ENCODE measurements around the gene STAT3.

The STAT3 gene

DNA sequence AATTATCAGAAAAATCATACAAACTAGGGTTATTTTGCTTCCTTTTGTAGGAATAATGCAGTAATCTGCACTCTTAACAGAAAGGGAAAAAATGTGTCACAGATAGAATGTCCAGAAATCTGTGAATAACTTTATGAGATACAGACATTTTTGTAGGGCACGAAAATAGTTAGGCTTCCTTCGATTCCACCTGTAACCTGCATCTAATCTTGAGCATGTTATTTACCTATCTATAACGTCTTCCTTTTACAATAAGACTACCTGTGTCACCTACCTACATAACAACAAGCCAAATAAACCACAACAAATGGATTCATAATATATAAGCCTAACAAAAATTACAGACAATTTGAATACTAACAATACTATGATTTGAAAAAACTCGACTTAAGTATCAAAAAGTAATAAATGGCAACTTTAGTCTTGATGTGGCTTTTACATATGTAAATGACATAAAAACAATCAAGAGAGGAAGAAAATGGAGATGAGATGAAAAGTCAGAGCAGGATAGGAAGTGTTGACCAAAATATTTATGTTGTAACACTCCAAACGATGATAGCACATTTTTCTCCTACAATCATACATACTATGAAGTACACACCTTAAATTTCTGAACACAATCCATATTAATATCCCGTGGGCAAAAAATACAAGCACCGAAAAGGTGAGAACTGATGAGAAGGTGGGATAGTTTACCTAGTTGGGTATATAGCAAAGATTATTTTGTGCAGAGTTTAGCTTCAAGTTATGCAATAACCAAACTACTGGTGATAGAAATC is 114.6 kb downstream of the STAT3 start:
- ChIA-PET CTCF (interaction anchor here (0.5 to 1.1 kb wide), 4 partner anchors 8 to 1599 kb away, joined by 3 to 4 read pairs (median 4); no protein-coding TSS in a partner anchor), POLR2A (ENCODE audit: low non-redundant PET) (no interaction called here)
- DNase-seq (ENCODE audit: low spot score), result no peak
- TF ChIP-seq, protein P1, sequence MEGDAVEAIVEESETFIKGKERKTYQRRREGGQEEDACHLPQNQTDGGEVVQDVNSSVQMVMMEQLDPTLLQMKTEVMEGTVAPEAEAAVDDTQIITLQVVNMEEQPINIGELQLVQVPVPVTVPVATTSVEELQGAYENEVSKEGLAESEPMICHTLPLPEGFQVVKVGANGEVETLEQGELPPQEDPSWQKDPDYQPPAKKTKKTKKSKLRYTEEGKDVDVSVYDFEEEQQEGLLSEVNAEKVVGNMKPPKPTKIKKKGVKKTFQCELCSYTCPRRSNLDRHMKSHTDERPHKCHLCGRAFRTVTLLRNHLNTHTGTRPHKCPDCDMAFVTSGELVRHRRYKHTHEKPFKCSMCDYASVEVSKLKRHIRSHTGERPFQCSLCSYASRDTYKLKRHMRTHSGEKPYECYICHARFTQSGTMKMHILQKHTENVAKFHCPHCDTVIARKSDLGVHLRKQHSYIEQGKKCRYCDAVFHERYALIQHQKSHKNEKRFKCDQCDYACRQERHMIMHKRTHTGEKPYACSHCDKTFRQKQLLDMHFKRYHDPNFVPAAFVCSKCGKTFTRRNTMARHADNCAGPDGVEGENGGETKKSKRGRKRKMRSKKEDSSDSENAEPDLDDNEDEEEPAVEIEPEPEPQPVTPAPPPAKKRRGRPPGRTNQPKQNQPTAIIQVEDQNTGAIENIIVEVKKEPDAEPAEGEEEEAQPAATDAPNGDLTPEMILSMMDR (conservative IDR thresholded peaks at IDR 0.05; ENCODE audit: low read depth), result no peak
- no peak overlapping the region for H3K27ac ChIP-seq

DNA sequence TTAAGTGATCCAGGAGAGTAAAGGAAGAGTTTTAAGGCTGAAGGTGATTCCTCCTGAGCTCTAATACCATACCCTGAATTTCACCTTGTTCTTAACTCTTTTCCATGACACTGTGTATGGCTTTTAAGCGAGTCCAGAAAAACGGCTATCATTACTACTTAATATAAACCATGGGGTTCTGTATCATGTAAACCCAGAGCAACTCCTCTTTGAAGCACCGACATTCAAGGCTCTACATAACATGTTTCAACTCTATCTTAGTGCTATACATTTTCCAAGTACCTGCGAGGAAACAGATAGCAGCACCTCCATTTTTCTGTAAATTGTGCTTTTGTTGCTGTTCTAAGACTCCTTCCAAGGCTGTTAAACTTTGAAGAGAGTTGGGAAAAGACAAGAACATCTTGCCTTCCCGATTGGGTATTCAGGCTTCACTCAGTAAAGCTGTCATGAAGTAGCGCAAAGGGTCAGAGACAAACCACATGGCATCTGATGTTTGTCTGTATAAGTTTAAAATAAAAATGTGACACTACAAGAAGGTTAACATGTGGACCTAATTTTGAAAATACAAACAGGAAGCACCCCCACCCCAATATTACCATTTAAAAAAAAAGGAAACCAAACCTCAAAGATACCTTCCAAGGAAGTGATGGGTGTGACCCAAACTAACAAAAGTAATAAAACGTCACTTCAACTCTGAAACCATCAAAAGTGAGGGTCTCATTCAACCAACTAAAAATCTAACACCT is 115.9 kb downstream of the STAT3 start:
- TF ChIP-seq, protein P1 (conservative IDR thresholded peaks at IDR 0.05; ENCODE audit: low read depth), result no peak
- DNase-seq (ENCODE audit: low spot score), result no peak
- ChIA-PET POLR2A (ENCODE audit: low non-redundant PET) (no interaction called here), CTCF (interaction anchor here (1.1 kb wide), 1 partner anchor 15 kb away, joined by 4 read pairs; no protein-coding TSS in a partner anchor)
- no peak overlapping the region for H3K27ac ChIP-seq

GRCh38 chr17:42271779-42272035 is 116.5 kb downstream of the STAT3 start:
- DNase-seq (ENCODE audit: low spot score), result no peak
- no peak overlapping the region for H3K27ac ChIP-seq
- ChIA-PET POLR2A (ENCODE audit: low non-redundant PET) (no interaction called here), CTCF (interaction anchor here (0.5 kb wide), 1 partner anchor 308 kb away, joined by 3 read pairs; no protein-coding TSS in a partner anchor)
- TF ChIP-seq, protein P1 (conservative IDR thresholded peaks at IDR 0.05; ENCODE audit: low read depth), result no peak

GRCh38 chr17:42271006-42271778 is 117.0 kb downstream of the STAT3 start:
- POLR2A ChIA-PET (ENCODE audit: low non-redundant PET), result no interaction called here
- CTCF ChIA-PET, result interaction anchor here (0.5 kb wide), 1 partner anchor 308 kb away, joined by 3 read pairs; no protein-coding TSS in a partner anchor
- no peak overlapping the region for H3K27ac ChIP-seq
- DNase-seq (ENCODE audit: low spot score), result no peak
- TF ChIP-seq, protein P1 (conservative IDR thresholded peaks at IDR 0.05; ENCODE audit: low read depth), result no peak

DNA sequence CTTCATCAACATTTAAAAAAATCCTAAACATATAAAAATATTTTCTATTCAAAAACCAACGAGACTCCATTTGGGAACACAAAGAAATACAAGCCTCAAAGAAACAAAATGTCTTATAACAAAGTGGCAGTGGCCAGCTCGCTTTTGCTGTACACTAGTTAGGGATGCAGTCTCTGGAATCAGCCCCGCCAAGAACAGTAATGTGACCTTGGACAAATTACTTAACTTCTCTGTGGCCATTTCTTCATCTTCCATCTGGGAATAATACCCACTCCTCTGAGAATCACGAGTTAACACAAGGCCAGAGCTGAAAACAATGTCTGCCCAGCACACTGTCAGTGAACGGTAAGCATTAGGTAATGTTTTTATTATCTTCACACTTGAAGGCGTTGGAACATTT is 117.6 kb downstream of the STAT3 start:
- ChIA-PET CTCF (no interaction called here), POLR2A (ENCODE audit: low non-redundant PET) (no interaction called here)
- TF ChIP-seq, protein P1 (conservative IDR thresholded peaks at IDR 0.05; ENCODE audit: low read depth), result no peak
- no peak for DNase-seq (ENCODE audit: low spot score)
- H3K27ac ChIP-seq, result no peak overlapping the region

DNA sequence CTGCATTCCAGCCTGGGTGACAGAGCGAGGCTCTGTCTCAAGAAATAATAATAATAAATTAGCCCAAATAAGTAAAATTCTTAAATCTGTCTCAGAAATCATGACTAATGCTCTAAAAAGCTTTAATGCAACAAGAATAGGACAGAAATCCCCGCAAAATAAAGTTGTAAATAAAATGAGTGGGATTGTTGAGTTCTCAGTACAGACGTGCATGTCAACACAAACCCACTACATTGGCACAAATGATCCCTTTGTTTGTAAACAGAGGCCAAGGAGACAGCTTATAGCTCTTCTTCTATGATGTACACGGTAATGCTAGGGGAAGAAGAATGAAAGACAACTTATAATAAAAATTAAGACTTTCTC is 118.1 kb downstream of the STAT3 start:
- DNase-seq (ENCODE audit: low spot score), result no peak
- ChIA-PET CTCF (interaction anchor here (0.6 kb wide), 1 partner anchor 169 kb away, joined by 3 read pairs; no protein-coding TSS in a partner anchor), POLR2A (ENCODE audit: low non-redundant PET) (no interaction called here)
- no peak overlapping the region for H3K27ac ChIP-seq
- TF ChIP-seq, protein P1 (conservative IDR thresholded peaks at IDR 0.05; ENCODE audit: low read depth), result no peak

All from RWPE1 (cell line).